HepG2 (cell line): ENCODE measurements around the gene TRUB1. TPM values are rescaled to one million over a fixed set of nuclear protein-coding genes. Genes with fewer than 3 reads are reported as not detected.

Source experiments
- ARID3A ChIP-seq: IDR thresholded peaks from 2 replicates; pipeline ENCODE4 v1.6.1; 2012; ENCODE audit warnings: low read depth, low read length, improper control_type of control experiment
- CENPBD1 ChIP-seq: sonication (generic); formaldehyde crosslinking; IDR thresholded peaks from 2 replicates; pipeline ENCODE4 v1.8.0; 2022; ENCODE audit warnings: missing genetic modification reagents, low read depth, mild to moderate bottlenecking, borderline replicate concordance
- GATAD1 ChIP-seq: IDR thresholded peaks from 2 replicates; pipeline ENCODE4 v1.6.1; 2016; ENCODE audit warnings: missing genetic modification reagents, missing compliant biosample characterization
- ISX ChIP-seq: sonication (generic); formaldehyde crosslinking; conservative IDR thresholded peaks from 2 replicates; pipeline ENCODE4 v1.5.0; 2020; ENCODE audit warnings: missing genetic modification reagents
- MIER2 ChIP-seq: IDR thresholded peaks from 2 replicates; pipeline ENCODE4 v1.6.1; 2016; ENCODE audit warnings: missing biosample characterization, missing genetic modification reagents
- NPAS2 ChIP-seq: sonication (generic); formaldehyde crosslinking; IDR thresholded peaks from 2 replicates; pipeline ENCODE4 v1.8.0; 2022; ENCODE audit warnings: mild to moderate bottlenecking, missing genetic modification reagents, borderline replicate concordance
- NR2C2 ChIP-seq: sonication (generic); formaldehyde crosslinking; IDR thresholded peaks from 2 replicates; pipeline ENCODE4 v1.4.0; 2020; ENCODE audit warnings: missing genetic modification reagents, mild to moderate bottlenecking, moderate library complexity, borderline replicate concordance
- PITX1 ChIP-seq: sonication (generic); formaldehyde crosslinking; IDR thresholded peaks from 2 replicates; pipeline ENCODE4 v1.5.1; 2020; ENCODE audit warnings: mild to moderate bottlenecking, missing genetic modification reagents
- RFX5 ChIP-seq: IDR thresholded peaks from 2 replicates; pipeline ENCODE4 v1.6.1; 2011; ENCODE audit warnings: low read depth, low read length, improper control_type of control experiment
- RXRB ChIP-seq: IDR thresholded peaks from 2 replicates; pipeline ENCODE4 v1.6.1; 2016; ENCODE audit warnings: borderline replicate concordance, missing genetic modification reagents, missing compliant biosample characterization
- SKIL ChIP-seq: sonication (generic); formaldehyde crosslinking; IDR thresholded peaks from 2 replicates; pipeline ENCODE4 v1.8.0; 2022; ENCODE audit warnings: missing genetic modification reagents, mild to moderate bottlenecking, moderate library complexity, borderline replicate concordance
- TAF15 ChIP-seq: fragments of 200-400 bp; formaldehyde crosslinking; IDR thresholded peaks from one replicate; pipeline ENCODE4 v1.6.1; 2018; ENCODE audit warnings: mild to moderate bottlenecking, low read depth, low read length; ENCODE audit not compliant: poor library complexity, severe bottlenecking
- ZBTB43 ChIP-seq: sonication (generic); formaldehyde crosslinking; conservative IDR thresholded peaks from 2 replicates; pipeline ENCODE4 v1.4.0; 2020; ENCODE audit warnings: missing genetic modification reagents
- ZBTB46 ChIP-seq: sonication (generic); formaldehyde crosslinking; IDR thresholded peaks from 2 replicates; pipeline ENCODE4 v1.4.0; 2020; ENCODE audit warnings: mild to moderate bottlenecking, missing genetic modification reagents, borderline replicate concordance
- ZNF12 ChIP-seq: sonication (generic); formaldehyde crosslinking; IDR thresholded peaks from 2 replicates; pipeline ENCODE4 v1.5.0; 2020; ENCODE audit warnings: missing genetic modification reagents
- ZNF138 ChIP-seq: sonication (generic); formaldehyde crosslinking; IDR thresholded peaks from 2 replicates; pipeline ENCODE4 v1.5.0; 2020; ENCODE audit warnings: mild to moderate bottlenecking, low read depth, missing genetic modification reagents
- ZNF17 ChIP-seq: sonication (generic); formaldehyde crosslinking; IDR thresholded peaks from 2 replicates; pipeline ENCODE4 v1.5.0; 2020; ENCODE audit warnings: mild to moderate bottlenecking, missing genetic modification reagents
- ZNF24 ChIP-seq: fragments of 450-650 bp; IDR thresholded peaks from 2 replicates; pipeline ENCODE4 v1.6.1; 2017; ENCODE audit warnings: antibody characterized with exemption, mild to moderate bottlenecking
- ZNF333 ChIP-seq: sonication (generic); formaldehyde crosslinking; IDR thresholded peaks from 2 replicates; pipeline ENCODE4 v1.4.0; 2020; ENCODE audit warnings: mild to moderate bottlenecking, missing genetic modification reagents, borderline replicate concordance
- ZNF382 ChIP-seq: sonication (generic); formaldehyde crosslinking; IDR thresholded peaks from 2 replicates; pipeline ENCODE4 v1.5.0; 2020; ENCODE audit warnings: missing genetic modification reagents, mild to moderate bottlenecking, borderline replicate concordance
- ZNF552 ChIP-seq: sonication (generic); formaldehyde crosslinking; IDR thresholded peaks from 2 replicates; pipeline ENCODE4 v1.9.0; 2022; ENCODE audit warnings: missing genetic modification reagents, mild to moderate bottlenecking, borderline replicate concordance
- polyA plus RNA-seq, 8 experiments: library from polyadenylated mRNA; depleted of rRNA in 3 of 8; stranded (reverse) in 7 of 8; unstranded in 1 of 8; fragments of >200 nt; fragmentation: Illumina TruSeq in 4 of 8; extraction: Trizol in 4 of 8; gene quantifications; 2 replicates each; pipeline versions ENCODE4 v1.2.1 to v1.2.3, GENCODE V29; 2011 to 2016; ENCODE audit warnings: low read depth in 4 of 8, missing spikeins in 1 of 8, mixed read lengths in 1 of 8; ENCODE audit not compliant: insufficient read depth in 1 of 8
- total RNA-seq, 5 experiments: library from RNA; depleted of rRNA; stranded (reverse); fragments of >200 nt; fragmentation: Illumina TruSeq; extraction: Trizol; gene quantifications; 2 replicates each; pipeline ENCODE4 v1.2.3, GENCODE V29; 2016; ENCODE audit warnings: low read depth in 1 of 5

Gene TRUB1
- total and polyA plus RNA-seq, 2 of the 13 experiments (the other 11 are each of a cell fraction or from before 2014, with no cell fraction given) = 10.6 to 38.9 TPM

GRCh38 chr10:114937962-114938855 is at the start of gene TRUB1 (continued):
- TF ChIP-seq ZNF12 (CRISPR knock-in tag) = peak; percentile 12; the same call in 1 of the 2 replicates
- no peak for TF ChIP-seq NPAS2 (CRISPR knock-in tag)
- no peak for TF ChIP-seq ZNF382 (CRISPR knock-in tag)
- no peak for TF ChIP-seq ZNF17 (CRISPR knock-in tag)
- TF ChIP-seq ZBTB46 (CRISPR knock-in tag) = no peak
- TF ChIP-seq ZNF138 (CRISPR knock-in tag) = no peak
- TF ChIP-seq ARID3A = no peak
- TF ChIP-seq ZNF552 (CRISPR knock-in tag) = no peak
- TF ChIP-seq NR2C2 (CRISPR knock-in tag) = peak; percentile 78
- no peak; the same call in 1 of the 2 replicates for TF ChIP-seq MIER2 (CRISPR knock-in tag)
- TF ChIP-seq ZNF333 = no peak
- TF ChIP-seq RXRB (CRISPR knock-in tag) = peak; percentile 40; the same call in 1 of the 2 replicates
- TF ChIP-seq PITX1 = peak; percentile 29; the same call in 1 of the 2 replicates
- TF ChIP-seq ZBTB43 = 0 out of 2 replicates have a peak, but pooled peaks have one; percentile 17
- TF ChIP-seq ZNF24 = no peak
- peak; percentile 97 for TF ChIP-seq GATAD1 (CRISPR knock-in tag)
- no peak for TF ChIP-seq CENPBD1
- TF ChIP-seq ISX = no peak
- TF ChIP-seq TAF15 = no peak
- 0 out of 2 replicates have a peak, but pooled peaks have one; percentile 43 for TF ChIP-seq RFX5
- TF ChIP-seq SKIL (CRISPR knock-in tag) = no peak
